DND-41 (cell line): Measurements from ENCODE around the gene EIPR1.

Experiments used
- ATAC-seq: fragments of 200-7000 bp; cut with Tn5 transposase; 3 replicates; pipeline ENCODE4 v1.9.1; 2021; ENCODE audit warnings: low read depth; ENCODE audit not compliant: insufficient read depth
- DNase-seq: peaks from one replicate; pipeline ENCODE4 v3.0.0-alpha.2; 2020
- H2AFZ ChIP-seq: 2 replicates; pipeline ENCODE4 v1.6.0; 2012; ENCODE audit warnings: low read depth, low read length
- H3K27ac ChIP-seq: 2 replicates; pipeline ENCODE4 v1.5.1; 2012; ENCODE audit warnings: low read length, inconsistent platforms
- H3K27me3 ChIP-seq: fragments of 200-600 bp; sonication (generic); 2 replicates; pipeline ENCODE4 v1.6.0; 2012; ENCODE audit warnings: low read length, mild to moderate bottlenecking, inconsistent platforms; ENCODE audit not compliant: insufficient read depth, poor library complexity
- H3K36me3 ChIP-seq: 2 replicates; pipeline ENCODE4 v1.5.1; 2012; ENCODE audit warnings: low read length, inconsistent platforms; ENCODE audit not compliant: insufficient read depth
- H3K4me1 ChIP-seq: 2 replicates; pipeline ENCODE4 v1.5.1; 2012; ENCODE audit warnings: mild to moderate bottlenecking, low read length; ENCODE audit not compliant: insufficient read depth
- H3K4me2 ChIP-seq: 2 replicates; pipeline ENCODE4 v1.6.0; 2012; ENCODE audit warnings: mild to moderate bottlenecking, moderate library complexity, low read length, inconsistent platforms; ENCODE audit not compliant: insufficient read depth
- H3K4me3 ChIP-seq, 2 experiments: fragments of 200-600 bp in 1 of 2; shearing (Covaris generic) in 1 of 2; 2 replicates each; pipeline ENCODE4 v1.5.1; 2012 to 2016; ENCODE audit warnings: inconsistent platforms in 2 of 2, low read length in 2 of 2, mild to moderate bottlenecking in 2 of 2, low read depth in 1 of 2, moderate library complexity in 1 of 2
- H3K79me2 ChIP-seq: 2 replicates; pipeline ENCODE4 v1.6.0; 2012; ENCODE audit warnings: low read length, inconsistent platforms; ENCODE audit not compliant: insufficient read depth
- H3K9ac ChIP-seq: 2 replicates; pipeline ENCODE4 v1.6.0; 2012; ENCODE audit warnings: low read depth, mild to moderate bottlenecking, inconsistent platforms, low read length, moderate library complexity
- H3K9me3 ChIP-seq: 2 replicates; pipeline ENCODE4 v1.5.1; 2012; ENCODE audit warnings: low read length, moderate library complexity, mild to moderate bottlenecking, inconsistent platforms; ENCODE audit not compliant: insufficient read depth, severe bottlenecking
- H4K20me1 ChIP-seq: 2 replicates; pipeline ENCODE4 v1.6.0; 2012; ENCODE audit warnings: low read length; ENCODE audit not compliant: insufficient read depth
- CTCF ChIP-seq: IDR thresholded peaks from 2 replicates; pipeline ENCODE4 v1.5.1; 2012; ENCODE audit warnings: borderline replicate concordance, low read length, moderate library complexity, mild to moderate bottlenecking; ENCODE audit not compliant: poor library complexity, severe bottlenecking; ENCODE audit errors: extremely low read depth
- EZH2 ChIP-seq: IDR thresholded peaks from 3 replicates; pipeline ENCODE4 v1.6.1; 2012; ENCODE audit warnings: borderline replicate concordance, low read depth, mild to moderate bottlenecking, moderate library complexity, low read length, inconsistent platforms; ENCODE audit not compliant: severe bottlenecking

Gene EIPR1

DNA sequence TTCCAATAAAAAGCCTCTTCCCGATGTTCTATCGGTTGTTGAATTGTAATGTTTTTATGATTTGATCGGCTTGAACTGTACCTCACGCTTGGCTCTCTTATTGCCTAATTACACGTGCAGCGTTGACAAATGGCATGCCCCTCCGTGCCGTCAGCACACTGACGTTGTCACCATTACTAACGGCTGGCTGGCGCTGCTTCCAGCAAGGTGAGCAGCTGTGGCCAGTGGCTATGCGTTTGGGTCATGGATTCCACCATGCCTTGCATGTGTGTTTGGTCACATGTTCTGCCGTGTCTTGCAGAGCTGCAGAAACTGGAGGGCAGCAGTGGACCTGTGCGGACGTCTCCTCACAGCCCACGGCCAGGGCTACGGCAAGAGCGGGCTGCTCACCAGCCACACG, 44.0 kb upstream of the EIPR1 start:
- no peaks in the 10 kb centered on the region for H3K27me3 ChIP-seq
- no peaks in the 10 kb centered on the region for H3K79me2 ChIP-seq
- no peaks in the 10 kb centered on the region for H3K9me3 ChIP-seq
- H3K9ac ChIP-seq, result no peak overlapping the region
- no peak overlapping the region for H3K4me2 ChIP-seq
- no peaks in the 10 kb centered on the region for H3K4me1 ChIP-seq
- H2AFZ ChIP-seq, result no peak overlapping the region
- H3K4me3 ChIP-seq, result no peak overlapping the region
- peaks cover 76% of the 10 kb centered on the region for H3K36me3 ChIP-seq
- DNase-seq (no peak), ATAC-seq (no peak)
- peaks cover 27% of the 10 kb centered on the region for H4K20me1 ChIP-seq
- H3K27ac ChIP-seq, result no peak overlapping the region
- TF ChIP-seq EZH2 (no peak), CTCF (no peak)

GRCh38 chr2:3420769-3421397, 43.3 kb upstream of the EIPR1 start:
- TF ChIP-seq CTCF (no peak), EZH2 (no peak)
- H3K4me2 ChIP-seq, result no peak overlapping the region
- H3K9me3 ChIP-seq, result no peaks in the 10 kb centered on the region
- no peaks in the 10 kb centered on the region for H3K4me1 ChIP-seq
- H3K27me3 ChIP-seq, result no peaks in the 10 kb centered on the region
- no peak for ATAC-seq
- H3K79me2 ChIP-seq, result no peaks in the 10 kb centered on the region
- no peak overlapping the region for H2AFZ ChIP-seq
- H3K9ac ChIP-seq, result no peak overlapping the region
- H3K27ac ChIP-seq, result no peak overlapping the region
- no peak for DNase-seq
- H3K36me3 ChIP-seq, result peaks cover 73% of the 10 kb centered on the region
- peaks cover 24% of the 10 kb centered on the region for H4K20me1 ChIP-seq
- H3K4me3 ChIP-seq, result no peak overlapping the region

GRCh38 chr2:3420076-3420768, 42.6 kb upstream of the EIPR1 start:
- Histone ChIP-seq H3K27me3 (no peaks in the 10 kb centered on the region), H3K9ac (no peak overlapping the region), H3K9me3 (no peaks in the 10 kb centered on the region), H3K79me2 (no peaks in the 10 kb centered on the region), H3K27ac (no peak overlapping the region), H2AFZ (no peak overlapping the region), H3K4me3 (no peak overlapping the region), H3K4me2 (no peak overlapping the region), H3K36me3 (peaks cover 68% of the 10 kb centered on the region), H3K4me1 (no peaks in the 10 kb centered on the region), H4K20me1 (peaks cover 24% of the 10 kb centered on the region)
- DNase-seq (no peak), ATAC-seq (no peak)
- no peak for TF ChIP-seq EZH2
- TF ChIP-seq CTCF, result no peak
